ENCODE data around the gene CDKAL1. TPM values are rescaled to one million over a fixed set of nuclear protein-coding genes. Genes with fewer than 3 reads are reported as not detected.

Gene CDKAL1
- total RNA-seq, 4 donors from 2014 or later = 10.1 to 22.0 (median 12.5) TPM

DNA sequence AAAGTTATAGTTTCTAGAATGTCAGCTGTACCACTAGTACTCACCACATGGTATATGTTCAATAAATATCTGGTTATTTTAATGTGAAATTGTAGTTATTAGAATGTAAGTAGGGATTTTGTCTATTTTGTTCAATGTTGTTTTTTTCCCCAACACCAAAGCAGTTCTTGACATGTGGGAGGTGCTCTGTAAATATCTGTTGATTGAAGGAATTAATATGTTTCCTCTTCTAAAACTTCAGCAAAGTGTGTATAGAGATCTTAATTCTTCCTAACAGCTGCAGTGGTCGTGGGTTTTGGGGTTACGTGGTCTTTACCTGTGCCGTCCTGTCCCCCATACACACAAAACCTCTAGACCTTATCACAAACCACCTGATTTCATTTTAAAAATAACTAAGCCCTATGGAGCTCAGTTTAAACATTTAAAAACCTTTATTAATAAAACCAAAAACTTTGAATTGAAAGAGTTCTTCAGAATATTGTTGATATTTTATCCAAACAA is 587.4 kb downstream of the CDKAL1 start:
- Histone ChIP-seq H3K4me1 (no peaks in the 10 kb centered on the region), H3K27ac (no peak overlapping the region), H3K9me3 (no peaks in the 10 kb centered on the region), H3K27me3 (no peaks in the 10 kb centered on the region), H3K36me3 (no peaks in the 10 kb centered on the region), H3K4me3 (no peak overlapping the region)
- DNase-seq (ENCODE audit: low spot score in 2 of 2) = no peak
- TF ChIP-seq, protein P1, sequence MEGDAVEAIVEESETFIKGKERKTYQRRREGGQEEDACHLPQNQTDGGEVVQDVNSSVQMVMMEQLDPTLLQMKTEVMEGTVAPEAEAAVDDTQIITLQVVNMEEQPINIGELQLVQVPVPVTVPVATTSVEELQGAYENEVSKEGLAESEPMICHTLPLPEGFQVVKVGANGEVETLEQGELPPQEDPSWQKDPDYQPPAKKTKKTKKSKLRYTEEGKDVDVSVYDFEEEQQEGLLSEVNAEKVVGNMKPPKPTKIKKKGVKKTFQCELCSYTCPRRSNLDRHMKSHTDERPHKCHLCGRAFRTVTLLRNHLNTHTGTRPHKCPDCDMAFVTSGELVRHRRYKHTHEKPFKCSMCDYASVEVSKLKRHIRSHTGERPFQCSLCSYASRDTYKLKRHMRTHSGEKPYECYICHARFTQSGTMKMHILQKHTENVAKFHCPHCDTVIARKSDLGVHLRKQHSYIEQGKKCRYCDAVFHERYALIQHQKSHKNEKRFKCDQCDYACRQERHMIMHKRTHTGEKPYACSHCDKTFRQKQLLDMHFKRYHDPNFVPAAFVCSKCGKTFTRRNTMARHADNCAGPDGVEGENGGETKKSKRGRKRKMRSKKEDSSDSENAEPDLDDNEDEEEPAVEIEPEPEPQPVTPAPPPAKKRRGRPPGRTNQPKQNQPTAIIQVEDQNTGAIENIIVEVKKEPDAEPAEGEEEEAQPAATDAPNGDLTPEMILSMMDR (IDR thresholded peaks at IDR 0.05) = no peak
- TF ChIP-seq EP300 (IDR thresholded peaks at IDR 0.05) (no peak), POLR2AphosphoS5 (IDR thresholded peaks at IDR 0.05) (no peak), POLR2A (IDR thresholded peaks at IDR 0.05) (no peak)
- WGBS = 92% methylated on average over 3 of the region's 3 CpGs

DNA sequence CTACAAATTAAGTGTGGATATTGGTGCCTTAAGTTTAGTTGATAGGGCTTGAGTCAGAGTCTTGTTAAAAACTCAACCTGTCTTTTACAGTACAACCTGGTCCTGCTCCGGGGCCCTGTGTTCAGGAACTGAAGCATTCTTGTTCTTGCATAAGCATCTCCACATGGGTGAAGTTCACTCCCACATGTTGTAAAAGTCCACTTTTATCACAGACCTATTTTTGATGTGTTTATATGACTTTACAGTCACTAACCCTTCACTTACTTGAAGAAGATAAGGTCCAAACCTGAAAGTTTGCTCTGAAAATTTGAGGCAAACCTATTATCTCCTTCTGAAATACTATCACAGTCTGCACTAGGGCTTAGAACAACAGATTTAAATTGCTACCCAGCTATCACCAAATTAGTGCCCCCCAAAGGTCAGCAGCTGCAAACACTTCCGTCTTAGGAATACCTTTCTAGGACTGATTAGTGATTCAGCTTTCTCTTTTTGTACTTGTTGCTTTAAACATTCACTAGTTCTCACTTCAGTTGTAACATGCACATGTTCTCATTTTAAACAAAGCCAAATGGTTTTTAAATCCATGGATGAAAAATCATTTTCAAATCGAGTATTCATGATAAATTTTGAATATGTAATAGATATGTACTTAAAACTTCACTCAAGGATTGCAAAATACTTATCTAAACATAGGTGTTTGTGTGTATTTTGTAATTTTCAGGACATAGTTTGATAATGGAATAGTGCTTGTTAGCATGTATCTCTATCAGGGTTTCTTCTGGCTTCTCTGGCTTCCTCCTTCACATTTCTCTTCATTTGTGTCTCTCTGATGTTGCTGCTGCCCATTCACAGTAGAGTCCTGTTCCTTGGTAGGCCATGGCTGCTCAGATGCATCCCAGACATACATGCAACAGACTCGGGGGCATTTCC is 589.5 kb downstream of the CDKAL1 start:
- H3K4me1 ChIP-seq = no peaks in the 10 kb centered on the region
- TF ChIP-seq, protein P1 (IDR thresholded peaks at IDR 0.05) = no peak
- TF ChIP-seq POLR2AphosphoS5 (IDR thresholded peaks at IDR 0.05) (no peak), POLR2A (IDR thresholded peaks at IDR 0.05) (no peak), EP300 (IDR thresholded peaks at IDR 0.05) (no peak)
- no peaks in the 10 kb centered on the region for H3K36me3 ChIP-seq
- no peak overlapping the region for H3K27ac ChIP-seq
- no peaks in the 10 kb centered on the region for H3K9me3 ChIP-seq
- H3K27me3 ChIP-seq = no peaks in the 10 kb centered on the region
- DNase-seq (ENCODE audit: low spot score in 2 of 2) = no peak
- H3K4me3 ChIP-seq = no peak overlapping the region
- 92% methylated on average over 4 of the region's 4 CpGs for WGBS

DNA sequence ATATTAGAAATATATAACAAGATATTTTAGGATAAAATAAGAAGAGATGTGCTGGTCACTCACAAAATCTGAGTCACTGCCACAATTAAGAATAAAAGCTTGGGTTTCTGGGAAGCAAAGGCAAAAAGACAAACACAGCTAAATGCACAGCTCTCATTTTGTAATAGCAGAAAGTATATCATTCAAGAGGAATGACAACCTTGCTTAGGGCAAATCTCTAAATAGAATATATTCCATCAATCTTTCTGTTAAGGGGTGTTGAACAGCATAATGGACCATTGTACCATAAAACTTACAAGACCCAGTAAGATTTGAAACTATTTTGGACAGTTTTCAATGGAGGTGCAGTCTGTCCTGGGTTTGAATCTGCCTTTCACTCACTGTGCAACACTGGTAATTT is 594.3 kb downstream of the CDKAL1 start:
- TF ChIP-seq POLR2AphosphoS5 (IDR thresholded peaks at IDR 0.05) = no peak
- TF ChIP-seq, protein P1 (IDR thresholded peaks at IDR 0.05) = no peak
- TF ChIP-seq EP300 (IDR thresholded peaks at IDR 0.05) = no peak
- no peak for TF ChIP-seq POLR2A (IDR thresholded peaks at IDR 0.05)
- DNase-seq (ENCODE audit: low spot score in 2 of 2) = no peak
- H3K27ac ChIP-seq = no peak overlapping the region

DNA sequence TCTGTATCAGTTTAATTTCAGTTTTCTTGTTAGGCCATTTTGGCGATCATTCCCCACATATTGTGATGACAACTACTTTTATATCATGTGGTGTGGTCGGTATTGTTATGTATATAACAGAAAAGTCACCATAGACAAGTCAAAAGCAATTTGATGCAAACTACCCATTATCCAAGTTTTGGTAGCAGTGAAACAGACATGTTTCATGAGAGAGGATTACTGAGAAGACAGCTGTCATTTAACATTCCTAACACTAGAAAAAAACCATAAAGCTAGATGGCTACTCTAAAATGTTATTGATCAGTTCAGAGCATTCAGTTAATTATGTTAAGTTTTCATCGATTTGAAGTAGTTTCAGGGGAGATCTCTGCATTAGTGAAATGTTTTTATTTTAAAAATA is 597.1 kb downstream of the CDKAL1 start:
- no peaks in the 10 kb centered on the region for H3K27me3 ChIP-seq
- H3K36me3 ChIP-seq = no peaks in the 10 kb centered on the region
- H3K4me1 ChIP-seq = no peaks in the 10 kb centered on the region
- TF ChIP-seq, protein P1 (IDR thresholded peaks at IDR 0.05) = no peak
- TF ChIP-seq POLR2A (IDR thresholded peaks at IDR 0.05) (no peak), POLR2AphosphoS5 (IDR thresholded peaks at IDR 0.05) (no peak), EP300 (IDR thresholded peaks at IDR 0.05) (no peak)
- H3K9me3 ChIP-seq = no peaks in the 10 kb centered on the region
- 93% methylated on average over 3 of the region's 3 CpGs for WGBS
- DNase-seq (ENCODE audit: low spot score in 2 of 2) = no peak
- no peak overlapping the region for H3K27ac ChIP-seq
- H3K4me3 ChIP-seq = no peak overlapping the region

More for the DNA sequence above, 594.3 kb downstream of the CDKAL1 start:
- no peaks in the 10 kb centered on the region for H3K9me3 ChIP-seq
- H3K27me3 ChIP-seq = no peaks in the 10 kb centered on the region
- no peaks in the 10 kb centered on the region for H3K4me1 ChIP-seq
- no peaks in the 10 kb centered on the region for H3K36me3 ChIP-seq
- H3K4me3 ChIP-seq = no peak overlapping the region

DNA sequence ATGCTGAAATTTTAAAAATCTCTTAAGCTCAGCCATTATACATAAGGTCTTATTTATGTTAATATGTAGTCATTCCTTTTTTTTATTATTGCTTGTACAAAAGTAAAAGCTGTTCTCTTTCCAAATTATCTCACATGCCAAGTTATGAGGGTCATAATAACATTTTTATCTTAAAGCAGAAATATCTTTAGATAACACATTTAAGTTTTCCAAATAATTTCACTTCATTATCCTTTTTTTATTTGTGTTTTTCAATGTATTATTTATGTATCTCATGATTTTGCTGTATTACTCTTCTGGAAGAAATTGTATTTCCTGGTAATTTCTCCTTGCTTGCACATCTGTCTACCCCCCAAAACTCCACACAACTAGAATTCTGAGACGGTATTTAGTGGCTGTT is 598.2 kb downstream of the CDKAL1 start:
- Histone ChIP-seq H3K4me1 (no peaks in the 10 kb centered on the region), H3K27ac (no peak overlapping the region), H3K4me3 (no peak overlapping the region), H3K36me3 (no peaks in the 10 kb centered on the region), H3K27me3 (no peaks in the 10 kb centered on the region), H3K9me3 (no peaks in the 10 kb centered on the region)
- no peak for DNase-seq (ENCODE audit: low spot score in 2 of 2)
- TF ChIP-seq, protein P1 (IDR thresholded peaks at IDR 0.05) = no peak
- TF ChIP-seq POLR2A (IDR thresholded peaks at IDR 0.05) (no peak), POLR2AphosphoS5 (IDR thresholded peaks at IDR 0.05) (no peak), EP300 (IDR thresholded peaks at IDR 0.05) (no peak)
- 80% methylated on average over 1 of the region's 1 CpG for WGBS
